NCI-H526 (cell line): ENCODE measurements around the gene IFT20.
"Not testable (repeated sequence)": the region's sequence is repeated elsewhere in the genome, so short reads cannot be mapped to it uniquely, and the experiment has no call there.

Experiments used
- DNase-seq, 2 experiments: peaks; one replicate each; lab custom pipeline; 2025; lab: John Stamatoyannopoulos, UW

IFT20 gene

DNA sequence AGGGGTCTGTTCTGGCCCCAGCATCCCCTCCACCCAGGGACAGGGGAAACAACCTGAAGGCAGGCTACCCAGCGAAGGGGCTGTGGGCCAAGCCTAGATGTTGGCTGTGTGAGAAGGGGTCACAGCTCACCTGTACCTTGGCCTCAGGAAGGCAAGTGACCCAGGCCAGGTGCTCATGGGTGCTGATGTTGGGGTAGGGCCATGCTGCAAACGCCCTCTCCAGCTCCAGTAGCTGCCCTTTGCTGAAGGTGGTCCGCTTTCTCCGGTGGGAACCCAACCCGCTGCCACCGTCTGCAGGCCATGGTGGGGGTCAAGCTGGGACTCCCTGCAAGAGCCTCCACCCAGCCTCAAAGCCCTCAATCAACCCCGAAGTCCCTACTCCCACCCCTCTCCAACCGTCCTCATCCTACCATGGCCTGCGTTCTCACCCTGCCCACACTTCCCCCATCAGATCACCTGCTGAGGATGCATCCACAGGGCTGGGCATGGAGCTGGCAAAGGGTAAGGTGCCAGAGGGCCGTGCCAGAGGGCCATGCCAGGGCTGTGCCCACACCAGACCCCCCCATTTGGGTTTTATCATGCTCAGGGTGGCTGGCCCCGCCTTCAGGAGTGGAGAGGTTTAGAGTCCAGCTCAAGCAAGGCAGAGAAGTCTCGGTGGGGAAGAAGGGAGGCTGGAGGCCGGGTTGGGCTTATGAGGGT, 29.5 kb upstream of the IFT20 start, which contains the start of gene SEBOX:
Gene SEBOX, minus strand, starts transcription at position 535 of the 699 bp plus-strand sequence. Its CDS starts 48 bp downstream, at position 487.
- no peak for DNase-seq

DNA sequence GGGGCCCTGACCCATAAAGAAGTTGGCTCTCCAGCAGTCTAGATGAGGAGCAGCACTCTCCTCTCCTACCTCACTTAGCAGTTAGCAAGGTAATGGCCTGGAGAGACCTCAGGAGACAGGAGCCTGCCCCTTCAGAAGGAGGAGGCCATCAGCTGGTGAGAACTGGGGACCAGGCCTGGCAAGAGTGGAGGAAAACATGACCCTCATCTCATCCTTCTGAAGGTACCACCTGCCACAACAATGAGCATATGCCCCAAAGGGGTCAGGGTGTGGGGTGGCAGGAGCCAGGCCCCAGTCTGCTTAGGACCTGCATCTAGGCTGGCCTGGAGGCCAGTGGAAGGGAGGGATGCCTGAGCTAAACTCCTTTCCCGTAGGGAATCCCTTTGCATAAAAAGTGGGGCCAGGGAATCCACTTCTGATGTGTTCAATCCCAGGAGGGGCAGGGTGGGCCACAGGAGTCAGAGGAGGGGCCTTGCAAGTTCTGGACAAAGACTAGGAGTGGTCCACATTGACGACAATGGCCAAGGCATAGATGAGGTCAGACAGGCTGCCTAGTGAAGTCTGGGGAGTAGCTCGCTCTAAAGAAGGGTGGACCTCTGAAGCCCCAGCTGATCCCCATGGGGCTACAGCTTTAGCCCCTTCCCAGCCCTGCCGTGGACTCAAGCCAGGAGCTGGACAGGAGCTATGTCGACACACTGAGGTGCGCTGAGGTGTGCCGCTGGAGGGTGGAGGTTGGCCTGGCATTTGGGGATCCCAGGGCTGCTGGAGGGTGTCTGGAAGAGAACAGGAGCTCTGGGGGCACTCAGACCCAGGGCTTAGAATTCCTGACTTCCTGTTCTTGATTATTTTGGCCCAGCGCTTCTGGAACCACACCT, 28.7 kb upstream of the IFT20 start:
- no peak for DNase-seq

GRCh38 chr17:28363186-28363585, 27.9 kb upstream of the IFT20 start:
- no peak for DNase-seq

GRCh38 chr17:28357901-28358197, 22.6 kb upstream of the IFT20 start:
- DNase-seq = peak in 1 of 2 experiments; percentile 35

GRCh38 chr17:28357061-28357900, 22.0 kb upstream of the IFT20 start, which contains the start of gene POLDIP2:
TSS of gene POLDIP2 (minus strand) at chr17:28357527. CDS start at chr17:28357448, 79 bp downstream.
- peak; percentile 87 to 99 for DNase-seq

DNA sequence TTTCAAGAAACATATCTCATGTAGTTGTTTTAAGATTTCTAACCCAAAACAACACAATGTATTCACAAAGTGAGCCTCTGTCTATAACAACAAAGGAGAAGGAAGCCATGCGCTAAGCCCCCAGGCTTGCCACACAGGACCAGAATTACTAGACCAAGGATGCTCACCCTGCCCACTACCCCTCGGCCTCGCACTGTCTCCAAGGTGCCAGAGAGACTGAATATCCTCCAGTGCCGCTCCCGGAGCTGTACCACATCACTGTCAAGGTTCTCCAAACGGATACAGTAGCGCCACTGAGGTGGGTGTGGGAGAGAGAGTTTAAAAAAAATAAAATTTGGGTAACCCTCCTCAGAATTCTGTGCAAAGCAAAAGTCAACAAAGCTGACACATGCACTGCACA, 15.0 kb upstream of the IFT20 start:
- no peak for DNase-seq

DNA sequence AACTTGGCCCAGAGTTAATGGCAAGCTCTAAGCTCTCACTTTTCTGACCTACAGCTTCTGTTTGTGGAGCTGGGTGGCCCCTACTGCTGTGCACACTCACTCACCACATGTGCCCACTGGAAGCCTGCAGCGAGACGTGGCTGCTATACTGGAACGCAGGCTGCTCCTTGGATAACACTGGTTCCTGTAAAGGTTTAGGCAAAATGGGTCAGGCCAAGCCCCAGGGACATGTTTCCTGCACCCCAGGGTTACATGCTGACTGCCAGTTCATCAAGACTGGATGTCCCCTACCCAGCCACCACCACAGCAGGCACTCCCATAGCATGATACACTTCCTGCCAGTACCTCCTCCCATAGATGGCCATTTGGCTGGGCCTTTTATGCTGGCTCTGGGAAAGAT, 13.7 kb upstream of the IFT20 start:
- no peak for DNase-seq

- DNase-seq = no peak
Measured at GRCh38 chr17:28347261-28347891, 12.1 kb upstream of the IFT20 start.

DNA sequence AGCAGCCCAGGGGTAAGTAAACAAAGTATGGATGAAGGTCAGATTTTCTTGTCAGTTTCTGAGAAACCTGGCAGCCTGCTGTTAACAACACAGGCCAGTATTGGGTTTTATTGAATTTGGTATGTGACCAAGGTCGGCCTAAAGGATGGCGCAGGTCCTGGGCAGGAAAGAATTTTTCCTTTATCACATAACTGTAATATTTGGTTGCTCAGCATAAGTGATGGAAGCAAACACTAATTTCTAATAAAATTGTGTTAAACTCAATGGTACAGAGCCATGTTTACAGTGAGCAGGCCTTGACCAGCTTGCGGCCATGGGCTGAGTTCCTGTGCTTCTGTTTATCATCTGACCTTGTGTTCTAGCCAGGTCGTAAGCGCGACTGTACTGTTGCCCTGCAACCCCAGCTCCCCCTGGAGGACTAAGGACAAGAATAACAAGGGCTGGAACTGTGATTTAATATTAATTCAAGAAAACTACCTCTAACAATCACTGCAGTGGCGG, 11.5 kb upstream of the IFT20 start:
- DNase-seq = no peak

DNA sequence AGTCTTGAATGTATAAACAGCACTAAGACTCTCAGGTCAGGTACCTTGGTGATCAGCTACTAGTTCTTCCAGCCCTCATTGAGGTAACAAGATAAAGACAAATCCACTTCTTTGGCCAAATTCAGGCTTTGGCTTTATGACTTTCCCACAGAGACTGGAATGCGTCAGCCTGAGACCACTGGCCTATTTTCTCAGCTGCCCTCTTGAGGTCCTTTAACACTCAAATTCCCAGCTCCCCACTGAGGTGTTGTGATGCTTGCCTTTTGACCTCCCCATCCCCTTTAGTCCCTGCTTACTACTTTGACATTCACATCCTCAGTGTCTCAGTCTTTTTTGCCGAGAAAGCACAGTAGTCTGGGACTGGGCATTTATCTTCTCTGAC, 10.9 kb upstream of the IFT20 start:
- DNase-seq = no peak

GRCh38 chr17:28345419-28346198, 10.3 kb upstream of the IFT20 start:
- DNase-seq = no peak

DNA sequence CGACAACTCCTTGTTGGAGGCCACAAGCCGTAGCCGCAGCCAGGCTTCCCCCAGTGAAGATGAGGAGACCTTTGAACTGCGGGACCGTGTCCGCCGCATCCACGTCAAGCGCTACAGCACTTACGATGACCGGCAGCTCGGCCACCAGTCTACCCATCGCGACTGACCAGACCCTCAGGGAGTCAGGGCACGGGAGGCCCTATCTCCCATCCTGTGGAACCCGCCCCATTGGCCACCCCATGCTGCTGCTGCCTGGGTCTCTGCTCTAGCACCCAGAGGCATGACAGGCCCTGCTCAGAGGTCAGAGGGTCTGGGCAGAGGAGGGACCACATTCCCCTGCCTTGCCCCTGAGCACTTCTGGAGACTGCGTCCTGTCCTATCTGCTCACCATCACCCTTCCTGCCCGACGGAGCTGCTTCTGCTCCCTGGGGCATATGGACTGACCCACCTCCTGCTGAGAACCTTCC, 9.2 kb upstream of the IFT20 start:
- no peak for DNase-seq

GRCh38 chr17:28344011-28344410, 8.7 kb upstream of the IFT20 start:
- no peak for DNase-seq

- DNase-seq = no peak
Measured at GRCh38 chr17:28343491-28343932, 8.2 kb upstream of the IFT20 start.

GRCh38 chr17:28342313-28342712, 7.0 kb upstream of the IFT20 start:
- no peak for DNase-seq

- no peak for DNase-seq
Measured at GRCh38 chr17:28341516-28341915, 6.2 kb upstream of the IFT20 start.

DNA sequence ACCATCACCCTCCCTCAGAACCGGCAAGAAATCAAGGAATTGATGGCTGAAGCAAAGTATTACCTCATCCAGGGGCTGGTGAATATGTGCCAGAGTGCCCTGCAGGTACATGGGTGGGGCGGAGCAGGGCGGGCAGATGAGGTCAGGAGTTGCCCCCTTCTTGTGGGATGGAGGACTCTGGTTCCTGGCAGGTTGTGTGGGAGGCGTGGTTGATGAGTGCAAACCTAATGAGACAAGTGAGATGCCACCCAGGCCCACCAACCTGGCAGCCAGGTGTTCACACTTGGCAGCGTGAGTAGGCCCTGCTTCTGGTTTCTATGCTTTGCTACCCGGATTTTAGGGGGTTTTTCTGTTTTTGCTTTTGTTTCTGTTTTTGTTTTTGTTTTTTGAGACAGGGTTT, 5.1 kb upstream of the IFT20 start:
- no peak for DNase-seq

GRCh38 chr17:28339431-28339830, 4.2 kb upstream of the IFT20 start:
- no peak for DNase-seq

- not testable (repeated sequence) for DNase-seq
Measured at GRCh38 chr17:28338769-28339212, 3.5 kb upstream of the IFT20 start.

- DNase-seq = no peak
Measured at GRCh38 chr17:28338056-28338768, 2.9 kb upstream of the IFT20 start.
